H1 (cell line): ENCODE results near the gene SLC35F1. TPM values are rescaled to one million over a fixed set of nuclear protein-coding genes. Genes with fewer than 3 reads are reported as not detected.

Experiments used
- CTCF ChIA-PET: fragments of 300-600 bp; sonication (Branson Sonifier 250); formaldehyde crosslinking; loops from one replicate; lab custom pipeline; 2021; ENCODE audit not compliant: partially characterized antibody; lab: Charles Lee
- POLR2A ChIA-PET: fragments of 300-600 bp; sonication (Branson Sonifier 250); formaldehyde crosslinking; loops from one replicate; lab custom pipeline; 2021; ENCODE audit warnings: inconsistent platforms; ENCODE audit not compliant: partially characterized antibody; lab: Charles Lee
- DNase-seq, 2 experiments: peaks; one replicate each; pipeline versions ENCODE4 v3.0.0 to v3.0.0-alpha.2; 2010 to 2022; ENCODE audit warnings: low spot score in 2 of 2, low read depth in 1 of 2, mixed read lengths in 1 of 2
- FAIRE-seq: peaks from 2 replicates; lab custom pipeline; 2011; peaks lifted over from hg19 to GRCh38; lab: Jason Lieb, UNC
- H2AFZ ChIP-seq: 2 replicates; pipeline ENCODE4 v1.8.1; 2012; ENCODE audit warnings: low read length, inconsistent platforms
- H2AK5ac ChIP-seq: 2 replicates; pipeline ENCODE4 v1.6.1; 2013; ENCODE audit warnings: low read depth, low read length
- H2BK120ac ChIP-seq: replicated peaks from 2 replicates; pipeline ENCODE3; 2013; ENCODE audit warnings: low read depth, low read length, inconsistent platforms
- H2BK12ac ChIP-seq: 2 replicates; pipeline ENCODE4 v1.6.1; 2013; ENCODE audit warnings: low read depth, low read length
- H2BK15ac ChIP-seq: 2 replicates; pipeline ENCODE4 v1.6.1; 2013; ENCODE audit warnings: low read length
- H2BK20ac ChIP-seq: 2 replicates; pipeline ENCODE4 v1.6.1; 2013; ENCODE audit warnings: low read length
- H2BK5ac ChIP-seq: 2 replicates; pipeline ENCODE4 v1.6.1; 2013; ENCODE audit warnings: low read depth, low read length
- H3K14ac ChIP-seq: 2 replicates; pipeline ENCODE4 v1.6.1; 2013; ENCODE audit warnings: inconsistent platforms; ENCODE audit not compliant: insufficient read length
- H3K18ac ChIP-seq: 2 replicates; pipeline ENCODE4 v1.6.1; 2013; ENCODE audit warnings: low read length; ENCODE audit errors: extremely low read depth
- H3K23ac ChIP-seq: 2 replicates; pipeline ENCODE4 v1.6.1; 2013; ENCODE audit warnings: inconsistent platforms; ENCODE audit not compliant: insufficient read length
- H3K23me2 ChIP-seq: 2 replicates; pipeline ENCODE4 v1.6.1; 2013; ENCODE audit warnings: low read depth, low read length
- H3K27ac ChIP-seq: 2 replicates; pipeline ENCODE4 v1.6.1; 2011; ENCODE audit warnings: low read depth, low read length, inconsistent platforms
- H3K27me3 ChIP-seq, 4 experiments: replicated peaks in 1 of 4; 1 replicate in 1 of 4; 2 replicates in 3 of 4; pipeline versions ENCODE4 v1.6.1 to v1.8.1; 2011 to 2013; ENCODE audit warnings: low read length in 3 of 4, mild to moderate bottlenecking in 3 of 4, inconsistent platforms in 2 of 4, mixed read lengths in 2 of 4, moderate library complexity in 1 of 4; ENCODE audit not compliant: control insufficient read depth in 3 of 4, insufficient read depth in 3 of 4; ENCODE audit errors: extremely low read depth in 1 of 4
- H3K36me3 ChIP-seq, 4 experiments: 2 replicates each; pipeline versions ENCODE4 v1.6.1 to v1.8.1; 2011 to 2013; ENCODE audit warnings: mild to moderate bottlenecking in 4 of 4, low read length in 3 of 4, moderate library complexity in 2 of 4, control low read depth in 1 of 4, inconsistent platforms in 1 of 4; ENCODE audit not compliant: insufficient read depth in 4 of 4, control insufficient read depth in 2 of 4
- H3K4ac ChIP-seq: replicated peaks from 2 replicates; pipeline ENCODE3; 2013; ENCODE audit warnings: low read length, low read depth, mixed read lengths, inconsistent platforms; ENCODE audit not compliant: insufficient read length
- H3K4me1 ChIP-seq, 4 experiments: replicated peaks in 1 of 4; 1 replicate in 1 of 4; 2 replicates in 3 of 4; pipeline versions ENCODE4 v1.6.1 to v1.8.1; 2011 to 2013; ENCODE audit warnings: low read length in 3 of 4, inconsistent platforms in 2 of 4, mixed read lengths in 1 of 4; ENCODE audit not compliant: insufficient read depth in 4 of 4, control insufficient read depth in 3 of 4
- H3K4me2 ChIP-seq, 2 experiments: 2 replicates each; pipeline versions ENCODE4 v1.6.1 to v1.8.1; 2011 to 2013; ENCODE audit warnings: low read depth in 2 of 2, low read length in 2 of 2, control low read depth in 1 of 2, inconsistent platforms in 1 of 2, mild to moderate bottlenecking in 1 of 2; ENCODE audit not compliant: insufficient read depth in 1 of 2
- H3K4me3 ChIP-seq, 4 experiments: fragments of 200-600, 300-600 bp in 1 of 4; sonication (generic), shearing (Covaris generic), sonication (Bioruptor Twin) in 1 of 4; 2 replicates each; pipeline versions ENCODE4 v1.5.1 to v1.8.1; 2011 to 2016; ENCODE audit warnings: low read length in 4 of 4, low read depth in 3 of 4, control low read depth in 2 of 4, inconsistent platforms in 2 of 4, mild to moderate bottlenecking in 2 of 4, mixed read lengths in 1 of 4, moderate library complexity in 1 of 4; ENCODE audit not compliant: insufficient read depth in 2 of 4; ENCODE audit errors: extremely low read depth in 1 of 4
- H3K56ac ChIP-seq: replicated peaks from 2 replicates; pipeline ENCODE3; 2013; ENCODE audit warnings: low read depth, mild to moderate bottlenecking, mixed read lengths, low read length, inconsistent platforms; ENCODE audit not compliant: insufficient read length
- H3K79me1 ChIP-seq: 2 replicates; pipeline ENCODE4 v1.6.1; 2013; ENCODE audit warnings: low read depth, low read length, control low read depth
- H3K79me2 ChIP-seq, 2 experiments: 2 replicates each; pipeline versions ENCODE4 v1.6.1 to v1.8.1; 2012 to 2013; ENCODE audit warnings: low read length in 2 of 2, mild to moderate bottlenecking in 2 of 2, inconsistent platforms in 1 of 2; ENCODE audit not compliant: insufficient read depth in 2 of 2, control insufficient read depth in 1 of 2
- H3K9ac ChIP-seq, 4 experiments: replicated peaks in 1 of 4; 1 replicate in 1 of 4; 2 replicates in 3 of 4; pipeline versions ENCODE4 v1.6.1 to v1.8.1; 2011 to 2013; ENCODE audit warnings: low read depth in 3 of 4, low read length in 3 of 4, control low read depth in 2 of 4, mild to moderate bottlenecking in 2 of 4, moderate library complexity in 2 of 4, inconsistent platforms in 1 of 4; ENCODE audit errors: extremely low read depth in 1 of 4
- H3K9me3 ChIP-seq, 2 experiments: 2 replicates each; pipeline versions ENCODE4 v1.6.1 to v1.8.1; 2012 to 2013; ENCODE audit warnings: mild to moderate bottlenecking in 2 of 2, moderate library complexity in 2 of 2, control low read depth in 1 of 2, inconsistent platforms in 1 of 2, low read depth in 1 of 2, low read length in 1 of 2, mixed read lengths in 1 of 2; ENCODE audit not compliant: insufficient read depth in 2 of 2
- H4K20me1 ChIP-seq, 2 experiments: replicated peaks in 1 of 2; 2 replicates each; pipeline versions ENCODE3 to v1.8.1; 2011 to 2013; ENCODE audit warnings: inconsistent platforms in 2 of 2, low read length in 2 of 2, mild to moderate bottlenecking in 1 of 2; ENCODE audit not compliant: insufficient read depth in 2 of 2, control insufficient read depth in 1 of 2
- H4K5ac ChIP-seq: 2 replicates; pipeline ENCODE4 v1.6.1; 2013; ENCODE audit warnings: low read length, low read depth, mixed read lengths, inconsistent platforms; ENCODE audit not compliant: insufficient read length
- H4K8ac ChIP-seq: 2 replicates; pipeline ENCODE4 v1.8.0; 2013; ENCODE audit warnings: mild to moderate bottlenecking, moderate library complexity, low read length, inconsistent platforms; ENCODE audit not compliant: insufficient read depth; ENCODE audit errors: extremely low read depth
- H4K91ac ChIP-seq: replicated peaks from 2 replicates; pipeline ENCODE3; 2013; ENCODE audit warnings: low read length, mixed read lengths, inconsistent platforms; ENCODE audit not compliant: insufficient read length
- CEBPB ChIP-seq: IDR thresholded peaks from 2 replicates; pipeline ENCODE4 v1.6.1; 2012; ENCODE audit warnings: low read depth, low read length
- CTCF ChIP-seq, 3 experiments: IDR thresholded peaks; 1 replicate in 2 of 3; 2 replicates in 1 of 3; pipeline versions ENCODE4 v1.5.1 to v1.6.1; 2011; ENCODE audit warnings: low read length in 3 of 3, mild to moderate bottlenecking in 3 of 3, inconsistent platforms in 2 of 3, low read depth in 1 of 3, moderate library complexity in 1 of 3; ENCODE audit not compliant: insufficient read depth in 1 of 3; ENCODE audit errors: control extremely low read depth in 1 of 3
- TAF7 ChIP-seq: optimal IDR thresholded peaks from 2 replicates; pipeline ENCODE3; 2011; ENCODE audit warnings: low read depth, mild to moderate bottlenecking, inconsistent platforms, low read length, moderate library complexity, borderline replicate concordance
- polyA plus RNA-seq, 7 experiments: library from polyadenylated mRNA; depleted of rRNA in 3 of 7; stranded (reverse) in 5 of 7; unstranded in 2 of 7; fragments of >200 nt in 5 of 7; fragments of 200-250 nt in 2 of 7; gene quantifications; 1 replicate in 5 of 7; 2 replicates in 1 of 7; 4 replicates in 1 of 7; pipeline versions ENCODE4 v1.2.1 to v1.2.3, GENCODE V29; 2011 to 2013; ENCODE audit warnings: missing spikeins in 2 of 7, mixed read lengths in 2 of 7
- total RNA-seq: library from RNA; stranded (reverse); fragmentation: NEBNext Ultra II Directional; extraction: Animal tissue kit (Norgen Biotek cat#: 25700); gene quantifications from 2 replicates; pipeline ENCODE4 v1.2.1, GENCODE V29; 2021

The SLC35F1 gene
- total and polyA plus RNA-seq, 2 of the 8 experiments (the other 6 are each of a cell fraction or from before 2014, with no cell fraction given): 7.0 to 10.0 TPM

GRCh38 chr6:118327237-118327636, 420.2 kb downstream of the SLC35F1 start:
- Histone ChIP-seq H3K79me1 (no peaks in the 10 kb centered on the region), H3K27ac (no peak overlapping the region), H4K91ac (no peak overlapping the region), H3K9ac (no peak overlapping the region), H3K36me3 (no peaks in the 10 kb centered on the region)
- POLR2A ChIA-PET: no interaction called here
- TF ChIP-seq CTCF (IDR thresholded peaks at IDR 0.05; ENCODE audit: control extremely low read depth in 1 of 3, insufficient read depth in 1 of 3, low read depth in 1 of 3, low read length in 3 of 3) (peak in 1 of 3 experiments; percentile 19; a peak in 1 of 4 replicates), CEBPB (0 out of 2 replicates have a peak, but pooled peaks have one; percentile 38), TAF7 (no peak)
- TF ChIP-seq, all 59 proteins: peak for 2
- Histone ChIP-seq H2BK15ac (no peak overlapping the region), H3K23me2 (peaks cover 2% of the 10 kb centered on the region; the same call in 1 of the 2 replicates), H4K20me1 (no peaks in the 10 kb centered on the region), H3K23ac (no peak overlapping the region), H2BK5ac (no peak overlapping the region), H3K79me2 (no peaks in the 10 kb centered on the region), H3K18ac (no peak overlapping the region), H3K4me1 (peaks cover 0 to 9% (median 4%) of the 10 kb centered on the region in 4 experiments; a peak in 5 of 7 replicates), H3K56ac (no peak overlapping the region), H4K8ac (no peak overlapping the region), H3K14ac (no peak overlapping the region), H3K9me3 (no peaks in the 10 kb centered on the region), H4K5ac (no peak overlapping the region), H2BK20ac (no peak overlapping the region), H3K4me3 (no peak overlapping the region), H2BK12ac (no peak overlapping the region), H3K4me2 (no peak overlapping the region), H2BK120ac (no peak overlapping the region), H2AK5ac (0 out of 2 replicates have a peak overlapping the region, but pooled peaks have one; percentile 34), H2AFZ (no peak overlapping the region), H3K4ac (no peak overlapping the region), H3K27me3 (no peaks in the 10 kb centered on the region)
- FAIRE-seq: no peak
- CTCF ChIA-PET: interaction anchor here (1.3 kb wide), 1 partner anchor 220 kb away, joined by 3 read pairs; no protein-coding TSS in a partner anchor
- DNase-seq: no peak
